Left colon (tissue), 2 donors: ENCODE results near the gene S100B. TPM values are rescaled to one million over a fixed set of nuclear protein-coding genes. Genes with fewer than 3 reads are reported as not detected.

Experiments
- ATAC-seq: fragments of 200-7000 bp; cut with Tn5 transposase; one replicate; pipeline ENCODE4 v1.9.1; 2020; ENCODE audit warnings: mild to moderate bottlenecking, moderate library complexity
- DNase-seq, 2 donors: peaks; one replicate each; pipeline ENCODE4 v3.0.0-alpha.2; 2020
- intact Hi-C, 2 donors: fragments of 100-400 bp; cut with DNase I in 1 of 2; cut with micrococcal nuclease in 1 of 2; formaldehyde crosslinking; loops; one replicate each; pipeline versions ENCODE4 v1.11.2 to v1.14.0; 2022; cut with DNase I, micrococcal nuclease
- total RNA-seq, 2 donors: library from RNA; stranded (reverse); fragmentation: NEBNext Ultra II Directional; extraction: Animal tissue kit (Norgen Biotek cat#: 25700); gene quantifications; one replicate each; pipeline ENCODE4 v1.2.1, GENCODE V29; 2021
- donor health status: DM: no; HTN: no; CAD: no.
- donor health status: DM: yes; HTN: yes; CAD: no.

The S100B gene
- total RNA-seq, 2 donors from 2014 or later: 1.0 to 7.4 TPM

GRCh38 chr21:46552274-46552673, 52.6 kb downstream of the S100B start:
- no peak for ATAC-seq

GRCh38 chr21:46551636-46552241, 53.1 kb downstream of the S100B start:
- intact Hi-C loops: no loop called here
- ATAC-seq (no peak), DNase-seq (peak in 1 of 2 donors; percentile 32)

More at GRCh38 chr21:46552274-46552673, 52.6 kb downstream of the S100B start:
- intact Hi-C loops: no loop called here
- no peak for DNase-seq

- intact Hi-C loops: no loop called here
- ATAC-seq: no peak
- no peak for DNase-seq
Measured at GRCh38 chr21:46550116-46550941, 54.6 kb downstream of the S100B start.

- DNase-seq (no peak), ATAC-seq (no peak)
- intact Hi-C loops: no loop called here
Measured at GRCh38 chr21:46549650-46550049, 55.2 kb downstream of the S100B start.

Other genes with a start within 250 kb of the S100B start
- gene DIP2A, start 146.2 kb downstream of the S100B start, total RNA-seq: 10 to 100 TPM; 46.3 to 48.3 TPM
- gene PRMT2, start 30.6 kb upstream of the S100B start, total RNA-seq: 10 to 100 TPM; 63.2 to 77.3 TPM